Measurements from ENCODE around the gene MCTP1. TPM values are rescaled to one million over a fixed set of nuclear protein-coding genes. Genes with fewer than 3 reads are reported as not detected.

MCTP1 gene
- total and polyA plus RNA-seq, 10 of the 15 experiments (the other 5 are each of a cell fraction or from before 2014, with no cell fraction given) = 12.6 to 45.9 (median 18.8) TPM

GRCh38 chr5:95057615-95058014 is 227.3 kb downstream of the MCTP1 start:
- no peak for FAIRE-seq
- peak; percentile 50 for ATAC-seq

More at GRCh38 chr5:95057615-95058014, 227.3 kb downstream of the MCTP1 start:
- DNase-seq (ENCODE audit: low read depth, low spot score) = no peak
- Histone ChIP-seq H3K9me3 (replicated peaks; ENCODE audit: control insufficient read depth, insufficient read depth, low read length) (no peaks in the 10 kb centered on the region; the same call in 2 of the 3 replicates), H4K20me1 (ENCODE audit: control insufficient read depth, insufficient read depth) (no peaks in the 10 kb centered on the region), H3K27ac (ENCODE audit: control insufficient read depth, insufficient read depth) (no peak overlapping the region), H3K4me1 (ENCODE audit: control insufficient read depth, insufficient read depth, low read length) (no peaks in the 10 kb centered on the region; the same call in 1 of the 2 replicates), H3K79me2 (ENCODE audit: control insufficient read depth, insufficient read depth, low read length) (peaks cover 17% of the 10 kb centered on the region), H3K27me3 (replicated peaks in 1 of 2; ENCODE audit: control insufficient read depth in 2 of 2, insufficient read depth in 2 of 2, low read length in 1 of 2) (no peaks in the 10 kb centered on the region), H3K36me3 (ENCODE audit: control insufficient read depth in 2 of 2, insufficient read depth in 2 of 2, low read length in 1 of 2) (no peaks in the 10 kb centered on the region), H3K4me3 (no peak overlapping the region), H3K4me2 (ENCODE audit: control insufficient read depth, insufficient read depth) (no peak overlapping the region), H2AFZ (ENCODE audit: control insufficient read depth, low read depth, low read length) (no peak overlapping the region), H3K9ac (ENCODE audit: control insufficient read depth, insufficient read depth, low read length) (no peak overlapping the region)
- in situ Hi-C loops (cut with MboI) (no loop called here), intact Hi-C loops (cut with micrococcal nuclease; ENCODE audit: unreplicated experiment) (no loop called here)
- TF ChIP-seq MEF2A (IDR thresholded peaks at IDR 0.05; ENCODE audit: insufficient read depth, low read depth, low read length) (no peak), ETV6 (conservative IDR thresholded peaks at IDR 0.05 in 1 of 2, IDR thresholded peaks at IDR 0.05 in 1 of 2; ENCODE audit: borderline replicate concordance in 1 of 2, low read depth in 1 of 2) (no peak), ZNF24 (IDR thresholded peaks at IDR 0.05) (no peak), SREBF1 (IDR thresholded peaks at IDR 0.05; ENCODE audit: low read length) (no peak), KLF5 (IDR thresholded peaks at IDR 0.05; ENCODE audit: partially characterized antibody) (no peak), SUZ12 (IDR thresholded peaks at IDR 0.05; ENCODE audit: unreplicated experiment) (no peak), ZNF687 (IDR thresholded peaks at IDR 0.05) (no peak), RAD21 (IDR thresholded peaks at IDR 0.05; ENCODE audit: insufficient read depth, low read depth, low read length) (no peak), SRF (IDR thresholded peaks at IDR 0.05; ENCODE audit: low read depth in 2 of 2, low read length in 2 of 2) (no peak), RFX5 (IDR thresholded peaks at IDR 0.05; ENCODE audit: low read depth, low read length) (no peak)
- ChIA-PET SMC1A (ENCODE audit: uncharacterized antibody, unreplicated experiment) (interaction anchor here (0.6 to 1.4 kb wide), 11 partner anchors 14 to 89 kb away, joined by 3 to 12 read pairs (median 4); no protein-coding TSS in a partner anchor), RAD21 (ENCODE audit: unreplicated experiment) (interaction anchor here (0.7 to 1.5 kb wide), 5 partner anchors 11 to 31 kb away, joined by 3 to 9 read pairs (median 4); no protein-coding TSS in a partner anchor), POLR2A (interaction anchor here (1.1 kb wide), 1 partner anchor 22 kb away, joined by 3 read pairs; no protein-coding TSS in a partner anchor), CTCF (interaction anchor here (1.1 to 2.1 kb wide), 3 partner anchors 9 to 23 kb away, joined by 3 to 7 read pairs (median 6); no protein-coding TSS in a partner anchor)
- 80% methylated on average over 5 of the region's 5 CpGs for WGBS (ENCODE audit: insufficient coverage, insufficient replicate concordance, low lambda C conversion rate, missing lambda C conversion rate)
- no TSS peak for BruUV-seq (replicated peaks)

All from GM12878 (cell line).